DOHH2 (cell line): Measurements from ENCODE around the gene MSL2.

Experiments
- CTCF ChIP-seq: fragments of 200-600 bp; sonication (generic); IDR thresholded peaks from one replicate; pipeline ENCODE4 v1.5.1; 2014; ENCODE audit warnings: antibody characterized with exemption, mild to moderate bottlenecking, low read depth, low read length; ENCODE audit not compliant: poor library complexity, severe bottlenecking
- EZH2phosphoT487 ChIP-seq: fragments of 200-600 bp; sonication (generic); IDR thresholded peaks from 2 replicates; pipeline ENCODE4 v1.6.1; 2017; ENCODE audit warnings: borderline replicate concordance, mild to moderate bottlenecking, antibody characterized with exemption, low read length, moderate library complexity, mixed read lengths

DNA sequence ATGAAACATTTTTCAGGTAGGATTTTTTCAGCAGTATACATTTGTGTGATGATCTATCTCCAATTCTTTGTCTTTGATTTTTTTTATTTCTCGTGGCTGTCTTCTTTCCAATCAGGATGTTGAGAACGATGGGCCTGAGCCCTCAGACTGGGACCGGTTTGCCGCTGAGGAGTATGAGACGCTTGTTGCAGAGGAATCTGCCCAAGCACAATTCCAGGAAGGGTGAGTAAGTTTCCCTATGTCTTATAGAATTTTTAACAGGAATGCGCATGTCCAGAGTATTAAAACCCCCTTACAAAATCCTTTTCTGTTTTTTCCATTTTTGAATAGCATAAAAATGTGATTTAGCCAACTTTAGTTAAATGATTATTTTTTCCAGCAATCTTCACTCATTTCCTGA is 90.0 kb downstream of the MSL2 start:
- TF ChIP-seq CTCF (no peak), EZH2phosphoT487 (no peak)
